A549 (cell line): ENCODE results near the gene DERL2. TPM values are rescaled to one million over a fixed set of nuclear protein-coding genes. Genes with fewer than 3 reads are reported as not detected.

Experiments used
- ATAC-seq, 2 experiments: fragments of 200-7000 bp in 1 of 2; fragments of >200 bp in 1 of 2; cut with Nextera tagmentation in 1 of 2; cut with Tn5 transposase in 1 of 2; 3 replicates each; pipeline versions ENCODE4 v1.8.0 to v1.9.1; 2018 to 2020; ENCODE audit warnings: mild to moderate bottlenecking in 1 of 2, moderate library complexity in 1 of 2
- CTCF ChIA-PET: fragments of 300-600 bp; sonication (Branson Sonifier 250); formaldehyde crosslinking; extraction: SDS; loops from one replicate; lab custom pipeline; 2021; ENCODE audit warnings: antibody characterized with exemption, inconsistent platforms; lab: Yijun Ruan, JAX
- POLR2A ChIA-PET: fragments of 350-600 bp; formaldehyde crosslinking; extraction: SDS; loops from one replicate; lab custom pipeline; 2021; ENCODE audit warnings: antibody characterized with exemption, inconsistent platforms; lab: Yijun Ruan, JAX
- DNase-seq, 2 experiments: peaks; one replicate each; pipeline versions ENCODE4 v3.0.0 to v3.0.0-alpha.2; 2011 to 2016; ENCODE audit warnings: low read depth in 1 of 2, low spot score in 1 of 2
- FAIRE-seq: peaks from 2 replicates; lab custom pipeline; 2011; peaks lifted over from hg19 to GRCh38; lab: Jason Lieb, UNC
- H3K27ac ChIP-seq, 2 experiments: fragments of >200 bp; sonication (Bioruptor Twin); formaldehyde crosslinking; 3 replicates each; pipeline ENCODE4 v1.5.1; 2016 to 2017
- H3K4me1 ChIP-seq: fragments of >200 bp; sonication (Bioruptor Twin); formaldehyde crosslinking; 3 replicates; pipeline ENCODE4 v1.6.1; 2016
- H3K4me2 ChIP-seq: fragments of >200 bp; sonication (Bioruptor Twin); formaldehyde crosslinking; 3 replicates; pipeline ENCODE4 v1.6.1; 2016
- H3K4me3 ChIP-seq: fragments of >200 bp; sonication (Bioruptor Twin); formaldehyde crosslinking; 3 replicates; pipeline ENCODE4 v1.5.1; 2016
- H3K9me3 ChIP-seq: fragments of >200 bp; sonication (Bioruptor Twin); formaldehyde crosslinking; 3 replicates; pipeline ENCODE4 v1.6.1; 2016
- ATOH8 ChIP-seq: fragments of 250-450 bp; sonication (Bioruptor Pico); IDR thresholded peaks from 2 replicates; pipeline ENCODE4 v1.5.0; 2020; ENCODE audit warnings: low read depth, mild to moderate bottlenecking, moderate library complexity
- BHLHE40 ChIP-seq: IDR thresholded peaks from 2 replicates; pipeline ENCODE4 v1.6.1; 2012; ENCODE audit warnings: low read depth, low read length, inconsistent platforms
- CEBPB ChIP-seq, 2 experiments: fragments of >200 bp in 1 of 2; sonication (Bioruptor Twin) in 1 of 2; formaldehyde crosslinking in 1 of 2; IDR thresholded peaks; 2 replicates each; pipeline ENCODE4 v1.6.1; 2012 to 2016
- CHD4 ChIP-seq: fragments of 200-600 bp; sonication (generic); IDR thresholded peaks from 2 replicates; pipeline ENCODE4 v1.6.1; 2016; ENCODE audit warnings: antibody characterized with exemption, mild to moderate bottlenecking, borderline replicate concordance
- CTCF ChIP-seq: fragments of >200 bp; sonication (Bioruptor Twin); formaldehyde crosslinking; IDR thresholded peaks from 3 replicates; pipeline ENCODE4 v1.5.1; 2016
- ELK1 ChIP-seq: fragments of 150-350 bp; IDR thresholded peaks from 2 replicates; pipeline ENCODE4 v1.6.1; 2014; ENCODE audit warnings: low read depth, mild to moderate bottlenecking, low read length
- EP300 ChIP-seq, 2 experiments: fragments of >200 bp; sonication (Bioruptor Twin); formaldehyde crosslinking; IDR thresholded peaks; 2 replicates in 1 of 2; 3 replicates in 1 of 2; pipeline ENCODE4 v1.6.1; 2016 to 2017
- ESRRA ChIP-seq: fragments of 150-350 bp; IDR thresholded peaks from 2 replicates; pipeline ENCODE4 v1.6.1; 2014; ENCODE audit warnings: mild to moderate bottlenecking, low read length, borderline replicate concordance
- FOSL2 ChIP-seq, 2 experiments: fragments of 450-650 bp in 1 of 2; fragments of >200 bp in 1 of 2; sonication (Bioruptor Twin) in 1 of 2; formaldehyde crosslinking; IDR thresholded peaks; 2 replicates each; pipeline versions ENCODE4 v1.5.0 to v1.6.1; 2016 to 2020; ENCODE audit warnings: mild to moderate bottlenecking in 1 of 2, moderate library complexity in 1 of 2
- GATA3 ChIP-seq: IDR thresholded peaks from 2 replicates; pipeline ENCODE4 v1.6.1; 2012; ENCODE audit warnings: borderline replicate concordance
- HES2 ChIP-seq: fragments of >200 bp; sonication (Bioruptor Twin); formaldehyde crosslinking; IDR thresholded peaks from 2 replicates; pipeline ENCODE4 v1.6.1; 2016
- HOXA7 ChIP-seq: fragments of 250-450 bp; sonication (Bioruptor Pico); IDR thresholded peaks from 2 replicates; pipeline ENCODE4 v1.5.0; 2020; ENCODE audit warnings: mild to moderate bottlenecking, moderate library complexity
- HOXB5 ChIP-seq: fragments of 250-450 bp; sonication (Bioruptor Pico); IDR thresholded peaks from 2 replicates; pipeline ENCODE4 v1.5.0; 2020; ENCODE audit warnings: mild to moderate bottlenecking, moderate library complexity
- JUN ChIP-seq, 2 experiments: fragments of >200 bp; sonication (Bioruptor Twin); formaldehyde crosslinking; IDR thresholded peaks; 2 replicates in 1 of 2; 3 replicates in 1 of 2; pipeline ENCODE4 v1.6.1; 2016 to 2017
- MAFK ChIP-seq: fragments of 450-650 bp; IDR thresholded peaks from 2 replicates; pipeline ENCODE4 v1.6.1; 2014; ENCODE audit not compliant: partially characterized antibody
- MAX ChIP-seq: IDR thresholded peaks from 2 replicates; pipeline ENCODE4 v1.6.1; 2012
- MYC ChIP-seq: IDR thresholded peaks from 2 replicates; pipeline ENCODE4 v1.6.1; 2012; ENCODE audit warnings: mild to moderate bottlenecking, inconsistent platforms, low read length, improper control_type of control experiment, borderline replicate concordance
- NFE2L2 ChIP-seq: fragments of 150-350 bp; conservative IDR thresholded peaks from 2 replicates; pipeline ENCODE4 v1.6.1; 2014; ENCODE audit warnings: low read length
- PHF8 ChIP-seq: fragments of 200-600 bp; sonication (generic); IDR thresholded peaks from 2 replicates; pipeline ENCODE4 v1.6.1; 2016; ENCODE audit warnings: low read depth, mild to moderate bottlenecking, antibody characterized with exemption, moderate library complexity, borderline replicate concordance
- POLR2AphosphoS2 ChIP-seq: conservative IDR thresholded peaks from 2 replicates; pipeline ENCODE4 v1.6.1; 2012; ENCODE audit warnings: low read length, improper control_type of control experiment, inconsistent platforms
- RARB ChIP-seq: fragments of 250-450 bp; sonication (Bioruptor Pico); IDR thresholded peaks from 2 replicates; pipeline ENCODE4 v1.8.0; 2021; ENCODE audit warnings: mild to moderate bottlenecking, moderate library complexity
- RCOR1 ChIP-seq: fragments of 150-350 bp; IDR thresholded peaks from 2 replicates; pipeline ENCODE4 v1.6.1; 2014; ENCODE audit warnings: antibody characterized with exemption, low read length, low read depth
- REST ChIP-seq: fragments of 200-600 bp; sonication (generic); IDR thresholded peaks from 2 replicates; pipeline ENCODE4 v1.6.1; 2016; ENCODE audit warnings: antibody characterized with exemption, mild to moderate bottlenecking, moderate library complexity
- SMC3 ChIP-seq: fragments of >200 bp; sonication (Bioruptor Twin); formaldehyde crosslinking; IDR thresholded peaks from 3 replicates; pipeline ENCODE4 v1.6.1; 2018; ENCODE audit warnings: inconsistent platforms
- TFCP2L1 ChIP-seq: fragments of 250-450 bp; sonication (Bioruptor Pico); IDR thresholded peaks from 2 replicates; pipeline ENCODE4 v1.5.0; 2021; ENCODE audit warnings: mild to moderate bottlenecking
- USF2 ChIP-seq: fragments of 450-650 bp; IDR thresholded peaks from 2 replicates; pipeline ENCODE4 v1.6.1; 2014; ENCODE audit warnings: antibody characterized with exemption
- ZC3H11A ChIP-seq: fragments of 450-650 bp; IDR thresholded peaks from 2 replicates; pipeline ENCODE4 v1.6.1; 2014; ENCODE audit warnings: antibody characterized with exemption, mild to moderate bottlenecking
- ZSCAN20 ChIP-seq: fragments of 250-450 bp; sonication (Bioruptor Pico); IDR thresholded peaks from 2 replicates; pipeline ENCODE4 v1.8.0; 2022; ENCODE audit warnings: mild to moderate bottlenecking, moderate library complexity
- WGBS: methylation state at CpG from one replicate; pipeline ENCODE4 v1.1.6; 2017; ENCODE audit errors: missing lambda C conversion rate; 5-methylcytosine and 5-hydroxymethylcytosine counted together
- polyA plus RNA-seq, 4 experiments: library from polyadenylated mRNA; depleted of rRNA in 3 of 4; stranded (reverse); fragments of >200 nt; fragmentation: RNase III in 1 of 4; extraction: RNeasy Plus Mini Kit Qiagen cat#74134 plus additional on column Dnase treatment in 1 of 4; gene quantifications; 2 replicates in 3 of 4; 3 replicates in 1 of 4; pipeline ENCODE4 v1.2.3, GENCODE V29; 2011 to 2017

Gene DERL2
- polyA plus RNA-seq, 2 of the 4 experiments (the other 2 are of a cell fraction), result 113 to 139 TPM

- ATAC-seq (peak; percentile 22 to 50), DNase-seq (peak in 1 of 2 experiments; percentile 34)
- peak overlapping the region; percentile 85 to 95 for H3K27ac ChIP-seq
- TF ChIP-seq CHD4 (no peak), MAX (no peak), RARB (CRISPR knock-in tag) (no peak), PHF8 (no peak), ZC3H11A (no peak), HOXB5 (CRISPR knock-in tag) (no peak), POLR2AphosphoS2 (no peak), FOSL2 (IDR thresholded peaks at IDR 0.05) (no peak), FOSL2 (CRISPR knock-in tag; IDR thresholded peaks at IDR 0.05) (no peak), GATA3 (no peak), EP300 (IDR thresholded peaks at IDR 0.05) (no peak), RCOR1 (no peak), HES2 (no peak), HOXA7 (CRISPR knock-in tag) (no peak), ELK1 (no peak), ZSCAN20 (CRISPR knock-in tag) (no peak), ATOH8 (CRISPR knock-in tag) (no peak), MYC (no peak), USF2 (no peak), TFCP2L1 (CRISPR knock-in tag) (no peak)
- TF ChIP-seq, all 56 proteins: peak for 0
- Histone ChIP-seq H3K9me3 (no peaks in the 10 kb centered on the region), H3K4me2 (peak overlapping the region; percentile 89), H3K4me3 (peak overlapping the region; percentile 91), H3K4me1 (peaks cover 9% of the 10 kb centered on the region; the same call in 2 of the 3 replicates)
- CTCF ChIA-PET, result interaction anchor here (0.8 to 13.3 kb wide), 4 partner anchors 16 to 53 kb away, joined by 3 to 86 read pairs (median 4); partner anchors contain the start of gene C1QBP
- WGBS, result 1% methylated on average over 17 of the region's 17 CpGs
- POLR2A ChIA-PET, result interaction anchor here (1.2 to 3.5 kb wide), 4 partner anchors 8 to 49 kb away, joined by 3 to 41 read pairs (median 8); partner anchors contain the start of genes C1QBP, DERL2, MIS12 and NUP88
- FAIRE-seq, result no peak
These were observed 17.9 kb downstream of the DERL2 start for GRCh38 chr17:5468075-5468473.

- TF ChIP-seq CTCF (no peak), BHLHE40 (no peak), SMC3 (no peak), POLR2AphosphoS2 (no peak), CHD4 (no peak), CEBPB (IDR thresholded peaks at IDR 0.05) (no peak), TFCP2L1 (CRISPR knock-in tag) (no peak), ESRRA (no peak), MAFK (no peak), NFE2L2 (no peak), HOXA7 (CRISPR knock-in tag) (no peak), JUN (IDR thresholded peaks at IDR 0.05) (no peak), REST (no peak)
- ATAC-seq (no peak), DNase-seq (no peak), FAIRE-seq (no peak)
- H3K27ac ChIP-seq, result peak overlapping the region; percentile 85 to 95; a peak in 5 of 6 replicates
- peak overlapping the region; percentile 91 for H3K4me3 ChIP-seq
- WGBS, result 5% methylated on average over 8 of the region's 8 CpGs
- ChIA-PET CTCF (interaction anchor here (0.5 to 13.3 kb wide), 2 partner anchors 29 to 125 kb away, joined by 3 to 86 read pairs; partner anchors contain the start of gene C1QBP), POLR2A (interaction anchor here (2.1 kb wide), 1 partner anchor 28 kb away, joined by 8 read pairs; the partner anchor contains the start of gene C1QBP)
- no peaks in the 10 kb centered on the region for H3K9me3 ChIP-seq
- H3K4me2 ChIP-seq, result peak overlapping the region; percentile 89
- peaks cover 9% of the 10 kb centered on the region; the same call in 2 of the 3 replicates for H3K4me1 ChIP-seq
These were observed 18.6 kb downstream of the DERL2 start for GRCh38 chr17:5467416-5467815.
